HG03520 (cell line): ENCODE results near the gene DPEP2.
"Not testable (repeated sequence)": the region's sequence is repeated elsewhere in the genome, so short reads cannot be mapped to it uniquely, and the experiment has no call there.

Source experiments
- ATAC-seq: cut with Tn5 transposase; IDR thresholded peaks from one replicate; pipeline ENCODE4 v1.9.1; 2021; ENCODE audit warnings: mild to moderate bottlenecking, moderate library complexity; ENCODE audit not compliant: unreplicated experiment

The DPEP2 gene

GRCh38 chr16:68005786-68006286 is 6.6 kb upstream of the DPEP2 start:
- no peak for ATAC-seq

- no peak for ATAC-seq
These were observed 5.9 kb upstream of the DPEP2 start for GRCh38 chr16:68005211-68005610.

- ATAC-seq, result no peak
These were observed 3.7 kb upstream of the DPEP2 start for GRCh38 chr16:68003031-68003430.

- no peak for ATAC-seq
These were observed 1.2 kb upstream of the DPEP2 start for GRCh38 chr16:68000450-68000849.

GRCh38 chr16:67999985-68000384 is 701 bp upstream of the DPEP2 start:
- ATAC-seq, result no peak

- ATAC-seq, result not testable (repeated sequence)
These were observed 979 bp downstream of the DPEP2 start for GRCh38 chr16:67998231-67998778.

- no peak for ATAC-seq
These were observed 2.6 kb downstream of the DPEP2 start for GRCh38 chr16:67996666-67997065.

- no peak for ATAC-seq
These were observed 3.9 kb downstream of the DPEP2 start for GRCh38 chr16:67995423-67995822.

GRCh38 chr16:67994040-67994408 is 5.3 kb downstream of the DPEP2 start:
- ATAC-seq, result not testable (repeated sequence)

GRCh38 chr16:67993207-67994039 is 5.9 kb downstream of the DPEP2 start:
- peak; percentile 65 for ATAC-seq

- ATAC-seq, result no peak
These were observed 6.5 kb downstream of the DPEP2 start for GRCh38 chr16:67992661-67993206.

GRCh38 chr16:67990018-67990386 is 9.3 kb downstream of the DPEP2 start:
- ATAC-seq, result no peak

GRCh38 chr16:67989322-67990017 is 9.8 kb downstream of the DPEP2 start:
- ATAC-seq, result no peak

GRCh38 chr16:67988675-67989074 is 10.6 kb downstream of the DPEP2 start:
- ATAC-seq, result no peak

GRCh38 chr16:67987460-67988160 is 11.7 kb downstream of the DPEP2 start:
- no peak for ATAC-seq

- ATAC-seq, result no peak
These were observed 12.3 kb downstream of the DPEP2 start for GRCh38 chr16:67986949-67987348.

GRCh38 chr16:67982011-67982696 is 17.1 kb downstream of the DPEP2 start:
- no peak for ATAC-seq

GRCh38 chr16:67979955-67980678 is 19.2 kb downstream of the DPEP2 start, which contains the start of gene DPEP3:
Gene DPEP3 (minus strand): TSS chr16:67980499. CDS start chr16:67980380, 119 bp downstream.
- ATAC-seq, result no peak

GRCh38 chr16:67977469-67978227 is 21.6 kb downstream of the DPEP2 start:
- ATAC-seq, result no peak
